ENCODE results near the gene MAP3K9. TPM values are rescaled to one million over a fixed set of nuclear protein-coding genes. Genes with fewer than 3 reads are reported as not detected.

The MAP3K9 gene
- total and polyA plus RNA-seq, 10 of the 15 experiments (the other 5 are each of a cell fraction or from before 2014, with no cell fraction given) = 0.48 to 7.9 (median 2.9) TPM

DNA sequence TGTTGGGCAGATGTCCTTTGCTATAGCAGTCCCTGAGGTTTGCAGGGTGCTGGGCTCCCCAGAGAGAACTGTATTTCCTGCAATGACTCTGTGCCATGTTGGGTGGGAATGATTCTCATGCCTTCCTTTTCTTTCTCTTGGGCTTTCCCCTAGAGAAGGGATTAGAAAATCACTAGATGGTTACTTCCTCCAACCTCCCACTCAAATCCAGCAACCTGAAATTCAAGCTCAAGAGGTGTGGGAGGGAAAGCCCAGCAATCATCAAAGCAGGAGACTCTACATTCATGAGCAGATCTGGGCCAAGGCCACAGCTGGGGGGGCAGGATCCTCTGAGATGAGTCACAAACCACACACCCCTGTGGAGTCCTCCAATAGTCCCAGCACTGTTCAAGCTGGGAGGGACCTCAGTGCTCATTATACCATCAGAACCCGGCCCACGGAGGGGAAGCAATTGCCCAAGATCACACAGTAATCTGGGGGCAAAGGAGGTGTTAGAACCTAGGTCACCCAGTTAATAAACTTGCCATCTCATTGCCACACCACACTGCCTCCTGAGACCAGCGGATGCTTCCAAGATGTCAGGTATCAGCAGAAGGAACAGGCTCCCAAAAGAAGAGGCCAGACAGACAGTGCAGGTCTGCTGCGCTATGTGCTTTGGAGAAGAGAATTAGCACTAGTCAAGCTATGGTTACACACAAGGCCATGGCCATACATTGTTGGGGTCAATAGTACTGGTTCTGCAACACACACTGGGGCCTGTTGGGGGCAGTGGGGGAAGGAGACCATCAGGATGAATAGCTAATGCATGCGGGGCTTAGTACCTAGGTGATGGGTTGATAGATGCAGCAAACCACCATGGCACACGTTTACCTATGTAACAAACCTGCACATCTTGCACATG lies 101.9 kb downstream of the MAP3K9 start:
- DNase-seq (ENCODE audit: low read depth, low spot score) = peak; percentile 93
- TF ChIP-seq, protein P1, sequence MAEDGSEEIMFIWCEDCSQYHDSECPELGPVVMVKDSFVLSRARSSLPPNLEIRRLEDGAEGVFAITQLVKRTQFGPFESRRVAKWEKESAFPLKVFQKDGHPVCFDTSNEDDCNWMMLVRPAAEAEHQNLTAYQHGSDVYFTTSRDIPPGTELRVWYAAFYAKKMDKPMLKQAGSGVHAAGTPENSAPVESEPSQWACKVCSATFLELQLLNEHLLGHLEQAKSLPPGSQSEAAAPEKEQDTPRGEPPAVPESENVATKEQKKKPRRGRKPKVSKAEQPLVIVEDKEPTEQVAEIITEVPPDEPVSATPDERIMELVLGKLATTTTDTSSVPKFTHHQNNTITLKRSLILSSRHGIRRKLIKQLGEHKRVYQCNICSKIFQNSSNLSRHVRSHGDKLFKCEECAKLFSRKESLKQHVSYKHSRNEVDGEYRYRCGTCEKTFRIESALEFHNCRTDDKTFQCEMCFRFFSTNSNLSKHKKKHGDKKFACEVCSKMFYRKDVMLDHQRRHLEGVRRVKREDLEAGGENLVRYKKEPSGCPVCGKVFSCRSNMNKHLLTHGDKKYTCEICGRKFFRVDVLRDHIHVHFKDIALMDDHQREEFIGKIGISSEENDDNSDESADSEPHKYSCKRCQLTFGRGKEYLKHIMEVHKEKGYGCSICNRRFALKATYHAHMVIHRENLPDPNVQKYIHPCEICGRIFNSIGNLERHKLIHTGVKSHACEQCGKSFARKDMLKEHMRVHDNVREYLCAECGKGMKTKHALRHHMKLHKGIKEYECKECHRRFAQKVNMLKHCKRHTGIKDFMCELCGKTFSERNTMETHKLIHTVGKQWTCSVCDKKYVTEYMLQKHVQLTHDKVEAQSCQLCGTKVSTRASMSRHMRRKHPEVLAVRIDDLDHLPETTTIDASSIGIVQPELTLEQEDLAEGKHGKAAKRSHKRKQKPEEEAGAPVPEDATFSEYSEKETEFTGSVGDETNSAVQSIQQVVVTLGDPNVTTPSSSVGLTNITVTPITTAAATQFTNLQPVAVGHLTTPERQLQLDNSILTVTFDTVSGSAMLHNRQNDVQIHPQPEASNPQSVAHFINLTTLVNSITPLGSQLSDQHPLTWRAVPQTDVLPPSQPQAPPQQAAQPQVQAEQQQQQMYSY (CRISPR knock-in tag; IDR thresholded peaks at IDR 0.05) = no peak
- peak; percentile 59; the same call in 1 of the 2 replicates for TF ChIP-seq PAX5 (IDR thresholded peaks at IDR 0.05; ENCODE audit: borderline replicate concordance, low read depth, low read length)
- TF ChIP-seq SUZ12 (IDR thresholded peaks at IDR 0.05; ENCODE audit: unreplicated experiment) = no peak
- TF ChIP-seq POLR2AphosphoS2 (IDR thresholded peaks at IDR 0.05; ENCODE audit: low read depth, low read length) = no peak
- TF ChIP-seq, protein P2, sequence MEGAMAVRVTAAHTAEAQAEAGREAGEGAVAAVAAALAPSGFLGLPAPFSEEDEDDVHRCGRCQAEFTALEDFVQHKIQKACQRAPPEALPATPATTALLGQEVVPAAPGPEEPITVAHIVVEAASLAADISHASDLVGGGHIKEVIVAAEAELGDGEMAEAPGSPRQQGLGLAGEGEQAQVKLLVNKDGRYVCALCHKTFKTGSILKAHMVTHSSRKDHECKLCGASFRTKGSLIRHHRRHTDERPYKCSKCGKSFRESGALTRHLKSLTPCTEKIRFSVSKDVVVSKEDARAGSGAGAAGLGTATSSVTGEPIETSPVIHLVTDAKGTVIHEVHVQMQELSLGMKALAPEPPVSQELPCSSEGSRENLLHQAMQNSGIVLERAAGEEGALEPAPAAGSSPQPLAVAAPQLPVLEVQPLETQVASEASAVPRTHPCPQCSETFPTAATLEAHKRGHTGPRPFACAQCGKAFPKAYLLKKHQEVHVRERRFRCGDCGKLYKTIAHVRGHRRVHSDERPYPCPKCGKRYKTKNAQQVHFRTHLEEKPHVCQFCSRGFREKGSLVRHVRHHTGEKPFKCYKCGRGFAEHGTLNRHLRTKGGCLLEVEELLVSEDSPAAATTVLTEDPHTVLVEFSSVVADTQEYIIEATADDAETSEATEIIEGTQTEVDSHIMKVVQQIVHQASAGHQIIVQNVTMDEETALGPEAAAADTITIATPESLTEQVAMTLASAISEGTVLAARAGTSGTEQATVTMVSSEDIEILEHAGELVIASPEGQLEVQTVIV (IDR thresholded peaks at IDR 0.05; ENCODE audit: borderline replicate concordance, partially characterized antibody) = no peak
- TF ChIP-seq IKZF1 (conservative IDR thresholded peaks at IDR 0.05) = peak; percentile 84
- peak; percentile 54; the same call in 1 of the 2 replicates for TF ChIP-seq ATF7 (IDR thresholded peaks at IDR 0.05; ENCODE audit: low read depth)
- no peak for TF ChIP-seq CHD1 (IDR thresholded peaks at IDR 0.05; ENCODE audit: low read depth, low read length)
- TF ChIP-seq, protein P3, sequence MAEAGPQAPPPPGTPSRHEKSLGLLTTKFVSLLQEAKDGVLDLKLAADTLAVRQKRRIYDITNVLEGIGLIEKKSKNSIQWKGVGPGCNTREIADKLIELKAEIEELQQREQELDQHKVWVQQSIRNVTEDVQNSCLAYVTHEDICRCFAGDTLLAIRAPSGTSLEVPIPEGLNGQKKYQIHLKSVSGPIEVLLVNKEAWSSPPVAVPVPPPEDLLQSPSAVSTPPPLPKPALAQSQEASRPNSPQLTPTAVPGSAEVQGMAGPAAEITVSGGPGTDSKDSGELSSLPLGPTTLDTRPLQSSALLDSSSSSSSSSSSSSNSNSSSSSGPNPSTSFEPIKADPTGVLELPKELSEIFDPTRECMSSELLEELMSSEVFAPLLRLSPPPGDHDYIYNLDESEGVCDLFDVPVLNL (IDR thresholded peaks at IDR 0.05; ENCODE audit: low read depth, low read length) = no peak
- TF ChIP-seq TAF1 (IDR thresholded peaks at IDR 0.05; ENCODE audit: borderline replicate concordance, low read depth, low read length) = no peak
- TF ChIP-seq NR2C2 (IDR thresholded peaks at IDR 0.05; ENCODE audit: borderline replicate concordance, control insufficient read depth, insufficient read length, low read depth) = no peak
- TF ChIP-seq ZNF217 (IDR thresholded peaks at IDR 0.05) = no peak
- TF ChIP-seq SUPT20H (IDR thresholded peaks at IDR 0.05; ENCODE audit: borderline replicate concordance, control insufficient read depth, low read depth, low read length) = no peak
- TF ChIP-seq TCF7 (IDR thresholded peaks at IDR 0.05; ENCODE audit: borderline replicate concordance) = peak; percentile 49; the same call in 1 of the 2 replicates
- TF ChIP-seq RCOR1 (conservative IDR thresholded peaks at IDR 0.05; ENCODE audit: low read depth, low read length) = no peak

More for the DNA sequence above, 101.9 kb downstream of the MAP3K9 start:
- WGBS (ENCODE audit: insufficient coverage, insufficient replicate concordance, low lambda C conversion rate, missing lambda C conversion rate) = 53% methylated on average over 6 of the region's 6 CpGs
- H3K27me3 ChIP-seq (replicated peaks in 1 of 2; ENCODE audit: control insufficient read depth in 2 of 2, insufficient read depth in 2 of 2, low read length in 1 of 2) = no peaks in the 10 kb centered on the region
- FAIRE-seq = no peak
- in situ Hi-C loops (cut with MboI) (no loop called here), intact Hi-C loops (cut with micrococcal nuclease; ENCODE audit: unreplicated experiment) (loop anchor here (1.0 to 2.0 kb wide), 2 partner anchors 42 to 53 kb away; no protein-coding TSS in a partner anchor)
- RAD21 ChIA-PET (ENCODE audit: unreplicated experiment) = interaction anchor here (0.8 to 5.2 kb wide), 16 partner anchors 8 to 110 kb away, joined by 3 to 66 read pairs (median 5); partner anchors contain the start of gene TTC9
- no TSS peak for BruUV-seq (replicated peaks)
- peak overlapping the region; percentile 29; the same call in 1 of the 2 replicates for H3K9ac ChIP-seq (ENCODE audit: control insufficient read depth, insufficient read depth, low read length)
- no peaks in the 10 kb centered on the region for H3K9me3 ChIP-seq (replicated peaks; ENCODE audit: control insufficient read depth, insufficient read depth, low read length)
- CTCF ChIA-PET = interaction anchor here (0.7 to 3.1 kb wide), 13 partner anchors 23 to 110 kb away, joined by 3 to 19 read pairs (median 4); partner anchors contain the start of gene MAP3K9
- H2AFZ ChIP-seq (ENCODE audit: control insufficient read depth, low read depth, low read length) = peak overlapping the region; percentile 75
- H3K36me3 ChIP-seq (ENCODE audit: control insufficient read depth in 2 of 2, insufficient read depth in 2 of 2, low read length in 1 of 2) = no peaks in the 10 kb centered on the region
- no peaks in the 10 kb centered on the region for H3K79me2 ChIP-seq (ENCODE audit: control insufficient read depth, insufficient read depth, low read length)
- H3K4me3 ChIP-seq = no peak overlapping the region
- SMC1A ChIA-PET (ENCODE audit: uncharacterized antibody, unreplicated experiment) = interaction anchor here (0.6 to 11.1 kb wide), 20 partner anchors 8 to 111 kb away, joined by 3 to 154 read pairs (median 5); partner anchors contain the start of genes MAP3K9 and TTC9
- POLR2A ChIA-PET = interaction anchor here (0.6 to 2.5 kb wide), 12 partner anchors 9 to 102 kb away, joined by 3 to 11 read pairs (median 4); partner anchors contain the start of gene MAP3K9
- H3K27ac ChIP-seq (ENCODE audit: control insufficient read depth, insufficient read depth) = peak overlapping the region; percentile 76
- peaks cover 20% of the 10 kb centered on the region for H3K4me1 ChIP-seq (ENCODE audit: control insufficient read depth, insufficient read depth, low read length)
- peak overlapping the region; percentile 63 for H3K4me2 ChIP-seq (ENCODE audit: control insufficient read depth, insufficient read depth)
- H4K20me1 ChIP-seq (ENCODE audit: control insufficient read depth, insufficient read depth) = no peaks in the 10 kb centered on the region
- peak; percentile 97 for ATAC-seq
